GM21381 (cell line): ENCODE data around the gene MDGA2.

Source experiments
- ATAC-seq: cut with Tn5 transposase; IDR thresholded peaks from one replicate; pipeline ENCODE4 v1.9.1; 2021; ENCODE audit warnings: mild to moderate bottlenecking, moderate library complexity; ENCODE audit not compliant: unreplicated experiment

The MDGA2 gene

DNA sequence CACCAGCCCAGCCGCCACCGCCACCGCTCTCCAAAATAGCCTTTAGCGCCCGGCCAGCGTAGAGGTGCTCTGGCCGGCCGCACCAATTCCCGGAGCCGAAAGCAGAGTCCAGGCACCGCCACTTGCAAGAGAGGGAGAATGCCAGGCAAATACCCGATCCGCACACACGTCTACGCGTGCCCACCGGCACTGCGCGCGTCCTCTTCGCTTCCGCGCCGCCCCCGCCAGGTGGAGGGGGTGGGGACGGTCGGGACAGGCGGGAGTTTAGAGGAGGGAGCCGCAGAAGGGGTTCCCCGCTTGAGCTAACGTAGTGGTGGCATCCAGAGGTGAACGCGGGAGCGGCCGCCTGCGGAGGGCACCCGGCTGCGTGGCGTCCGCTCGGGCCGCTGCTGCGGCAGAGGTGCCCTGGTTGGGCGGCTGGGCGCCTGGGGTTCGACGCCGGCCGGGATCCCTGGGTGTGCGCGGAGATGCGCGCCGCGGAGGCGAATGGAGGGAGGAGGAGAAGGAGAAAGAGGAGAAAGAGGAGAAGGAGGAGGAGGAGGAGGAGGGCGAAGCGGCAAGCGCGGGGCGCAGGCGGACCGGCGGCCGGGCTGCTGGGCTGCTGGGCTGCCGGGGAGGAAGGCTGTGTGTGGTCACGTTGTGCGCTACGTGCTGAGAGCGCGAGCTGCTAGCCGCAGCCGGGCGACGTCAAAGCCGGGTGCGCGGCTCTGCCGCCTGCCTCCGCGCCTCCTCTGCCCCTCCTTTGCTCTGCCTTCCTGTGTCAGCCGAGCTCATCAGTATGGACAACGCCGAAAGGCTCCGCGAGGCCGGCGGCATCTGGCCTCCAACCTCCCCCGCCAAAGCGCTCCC is at the start of gene MDGA2:
MDGA2 (minus strand) TSS at position 140 of the 849 bp plus-strand sequence.
- ATAC-seq, result no peak

DNA sequence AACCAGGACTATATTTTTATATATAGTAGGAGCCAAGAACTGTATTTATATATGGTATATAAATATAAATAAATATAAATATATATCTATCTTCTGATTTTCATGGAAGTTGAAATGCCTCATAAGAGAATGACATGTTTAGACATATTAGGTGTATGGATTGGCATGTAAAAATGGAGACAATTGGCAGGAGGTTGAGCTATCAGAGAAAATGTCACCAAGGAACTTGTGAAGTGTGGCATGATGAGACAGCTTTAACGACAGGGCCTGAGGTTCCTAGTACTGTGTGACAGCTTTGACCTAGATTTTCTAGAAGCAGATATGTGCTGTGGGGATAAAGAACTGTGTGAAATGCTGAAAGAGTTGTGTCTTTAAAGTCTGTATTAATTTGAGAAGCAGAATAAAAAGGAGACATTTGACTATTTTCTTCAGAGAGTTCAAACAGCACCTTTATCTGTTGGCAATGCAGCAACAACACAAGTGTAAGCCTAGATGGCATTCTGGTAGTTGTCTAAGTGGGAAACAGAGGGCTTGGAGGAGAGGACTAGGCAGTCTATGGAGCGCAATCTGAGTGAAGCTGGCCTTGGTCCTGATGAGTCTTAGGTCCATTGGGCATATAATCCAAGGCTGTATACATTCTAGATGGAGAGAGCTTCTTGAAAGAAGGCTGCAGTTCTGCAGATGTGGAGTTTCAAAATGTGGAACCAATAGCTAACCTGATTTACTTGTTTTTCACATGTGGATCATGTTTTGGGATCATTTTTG is 47.7 kb upstream of the MDGA2 start:
- ATAC-seq, result no peak

DNA sequence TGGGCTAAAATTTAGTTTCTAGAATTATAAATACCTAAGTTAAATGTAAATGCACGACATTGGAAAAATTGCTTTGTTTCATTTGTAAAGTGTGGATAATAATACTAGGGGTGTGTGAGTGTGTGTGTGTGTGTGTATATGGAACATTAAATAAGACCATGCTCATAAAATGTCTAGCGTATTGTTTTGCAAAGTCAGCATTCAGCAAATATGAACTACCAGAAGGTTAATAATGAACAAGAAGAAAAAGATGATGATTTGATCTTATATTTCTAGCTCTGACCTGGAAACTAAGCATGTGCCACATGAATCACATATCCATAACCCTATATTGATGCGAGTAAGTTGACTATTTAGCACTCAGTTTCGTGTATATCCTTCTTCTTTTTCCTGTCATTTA is 44.9 kb upstream of the MDGA2 start:
- ATAC-seq, result no peak

DNA sequence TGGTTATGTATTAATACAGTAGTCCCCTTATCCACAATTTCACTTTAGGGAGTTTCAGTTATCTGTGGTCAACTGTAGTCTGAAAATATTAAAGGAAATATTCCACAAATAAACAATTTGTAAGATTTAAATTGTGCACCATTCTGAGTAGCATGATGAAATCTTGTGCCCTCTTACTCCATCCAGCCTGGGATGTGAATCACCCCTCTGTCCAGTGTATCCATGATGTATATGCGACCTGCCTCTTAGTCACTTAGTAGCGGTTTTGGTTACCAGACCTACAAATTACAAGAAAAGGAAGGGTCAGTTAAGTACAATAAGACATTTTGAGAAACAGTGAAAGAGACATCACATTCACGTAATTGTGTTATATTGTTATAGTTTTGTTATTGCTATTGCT is 39.9 kb upstream of the MDGA2 start:
- no peak for ATAC-seq

DNA sequence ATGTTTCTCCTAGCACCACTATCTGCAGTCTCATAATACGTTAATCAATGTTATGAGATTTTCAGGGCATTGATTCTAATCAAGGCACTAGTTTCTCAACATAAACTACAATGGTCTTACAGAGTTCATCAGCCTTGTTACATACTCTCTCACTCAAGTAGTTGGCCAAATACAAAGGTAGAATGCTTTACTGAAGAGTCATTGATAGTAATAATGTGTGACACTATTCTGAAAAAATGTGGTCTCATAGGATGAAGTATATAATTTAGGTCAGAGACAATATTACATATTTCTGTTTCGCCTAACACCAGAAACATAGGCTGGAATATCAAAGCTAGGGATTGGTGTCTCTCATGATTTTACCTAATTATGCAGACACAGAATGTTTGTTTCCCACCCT is 35.2 kb upstream of the MDGA2 start:
- no peak for ATAC-seq

DNA sequence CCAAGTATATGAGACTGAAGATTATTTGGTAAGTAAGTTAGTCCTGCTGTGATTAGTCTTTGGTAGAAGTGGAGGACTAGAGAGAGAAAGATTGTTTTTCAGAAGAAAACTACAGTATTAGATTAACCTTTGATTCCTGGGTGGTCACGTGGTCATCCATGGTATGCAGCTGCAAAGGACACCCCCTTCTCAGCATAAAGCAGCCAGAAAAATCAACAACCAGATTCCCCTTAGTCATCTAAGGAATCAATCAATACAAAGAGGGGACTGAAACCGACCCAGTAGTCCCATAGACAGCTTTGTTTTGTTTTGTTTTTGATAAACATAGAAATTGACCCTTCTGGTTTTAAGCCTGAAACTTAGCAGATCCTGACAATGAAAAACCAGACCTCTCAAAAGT is 30.3 kb upstream of the MDGA2 start:
- no peak for ATAC-seq

DNA sequence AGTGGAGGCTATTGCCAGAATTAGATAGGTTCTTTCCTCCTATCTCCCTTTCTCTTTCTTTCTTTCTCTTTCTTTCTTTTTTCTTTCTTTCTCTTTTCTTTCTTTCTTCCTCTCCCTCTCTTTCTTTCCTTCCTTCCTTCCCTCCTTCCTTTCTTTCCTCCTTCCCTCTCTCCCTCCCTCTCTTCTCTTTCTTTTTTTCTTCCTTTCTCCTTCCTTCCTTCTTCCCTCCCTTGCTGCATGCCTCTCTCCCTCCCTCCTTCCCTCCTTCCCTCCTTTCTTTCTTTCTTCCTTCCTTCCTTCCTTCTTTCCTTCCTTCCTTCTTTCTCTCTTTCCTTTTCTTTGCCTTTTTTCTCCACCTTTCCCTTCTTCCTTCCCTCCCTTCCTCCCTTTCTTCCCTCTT is 16.4 kb upstream of the MDGA2 start:
- no peak for ATAC-seq

DNA sequence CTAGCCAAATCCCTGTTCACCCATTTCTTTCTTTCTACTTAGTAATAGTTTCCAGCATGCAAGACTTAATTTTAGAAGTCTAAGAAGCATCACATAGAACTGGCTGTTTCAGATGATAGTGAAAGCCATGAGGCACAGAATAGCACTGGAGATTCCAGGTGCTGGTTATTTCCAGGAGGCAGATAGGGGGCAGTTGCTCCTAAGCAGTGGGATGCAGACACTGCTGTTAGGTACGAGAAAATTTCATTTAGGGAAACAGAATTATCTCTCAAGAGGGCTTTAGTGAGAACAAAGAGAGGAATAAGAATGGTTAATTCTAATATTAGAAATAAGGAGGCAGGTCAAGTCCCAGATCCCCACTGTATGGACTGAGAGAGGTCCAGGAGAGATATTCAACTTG is 3.6 kb upstream of the MDGA2 start:
- ATAC-seq, result no peak

DNA sequence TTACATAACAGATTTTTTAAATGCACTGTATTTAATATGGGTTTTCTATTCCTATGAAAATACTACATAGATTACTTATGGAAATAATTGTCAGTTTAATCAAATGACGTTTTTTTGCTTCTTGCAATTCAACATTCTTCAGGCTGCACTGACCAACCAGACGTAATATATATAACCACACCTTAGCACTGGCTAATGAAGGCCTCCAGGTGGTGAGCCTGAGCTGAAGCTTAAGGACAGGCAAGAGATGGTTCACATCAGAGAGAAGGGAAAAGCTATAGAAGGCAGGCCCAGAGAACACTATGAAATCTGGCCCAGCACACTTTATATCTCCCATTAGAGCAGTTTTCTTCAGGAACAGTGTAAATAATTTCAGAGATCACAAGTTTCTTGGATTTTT is 2.8 kb upstream of the MDGA2 start:
- no peak for ATAC-seq

DNA sequence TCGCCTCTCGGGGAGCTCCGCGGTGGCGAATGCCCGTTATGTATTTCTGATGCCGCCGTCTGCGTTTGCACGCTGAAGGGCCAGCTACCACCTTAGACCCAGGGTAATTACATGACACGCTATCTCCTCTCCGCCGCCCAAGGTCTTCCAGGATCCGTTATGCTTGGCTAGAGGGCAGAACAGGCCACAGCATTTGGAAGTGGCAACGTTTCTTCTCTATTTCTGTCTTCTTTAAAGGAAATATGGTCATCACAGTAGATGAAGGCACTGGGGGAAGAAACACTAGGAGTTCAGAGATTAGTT is 861 bp upstream of the MDGA2 start:
- no peak for ATAC-seq

DNA sequence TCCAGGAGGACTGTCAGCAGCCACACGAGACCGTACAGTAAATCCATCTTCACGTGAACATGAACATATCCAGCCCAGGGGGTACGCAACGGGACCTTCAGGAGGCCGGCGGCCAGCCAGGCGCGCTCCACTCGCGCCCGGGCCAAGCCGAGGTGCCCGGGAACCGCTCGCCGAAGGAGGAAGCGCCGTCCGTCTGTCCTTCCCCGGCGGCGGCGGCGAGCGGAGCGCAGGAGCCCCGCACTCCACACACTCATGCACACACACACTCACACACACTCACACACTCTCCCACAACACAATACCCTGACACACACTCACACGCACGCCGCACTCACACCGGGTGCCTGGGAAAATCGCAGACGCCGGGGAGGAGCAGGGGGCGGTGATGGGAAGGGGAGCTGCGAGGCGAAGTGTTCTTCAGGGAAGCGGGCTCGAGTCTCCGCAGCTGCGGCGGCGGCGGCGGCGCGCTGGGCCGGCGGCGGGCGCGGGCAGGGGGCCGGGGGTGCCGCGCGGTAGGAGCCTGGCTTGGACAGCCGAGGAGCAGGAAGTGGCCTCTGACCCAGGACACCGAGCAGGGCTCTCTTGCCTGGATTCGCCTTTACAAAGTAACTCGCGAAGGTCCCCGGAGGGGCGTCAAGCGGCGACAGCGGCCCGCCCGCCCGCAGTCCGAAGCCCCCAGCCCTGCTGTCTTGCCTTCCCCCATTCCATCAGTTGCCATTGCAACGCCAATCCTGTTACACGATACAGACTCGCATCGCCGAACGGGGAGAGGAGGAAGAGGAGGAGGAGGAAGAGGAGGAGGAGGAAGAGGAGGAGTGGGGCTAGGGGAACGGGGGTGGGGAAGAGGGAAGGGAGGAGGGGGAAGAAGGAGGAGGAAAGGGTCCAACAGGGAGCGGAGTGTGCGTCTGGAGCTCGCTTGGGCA is 601 bp downstream of the MDGA2 start:
- ATAC-seq, result no peak

DNA sequence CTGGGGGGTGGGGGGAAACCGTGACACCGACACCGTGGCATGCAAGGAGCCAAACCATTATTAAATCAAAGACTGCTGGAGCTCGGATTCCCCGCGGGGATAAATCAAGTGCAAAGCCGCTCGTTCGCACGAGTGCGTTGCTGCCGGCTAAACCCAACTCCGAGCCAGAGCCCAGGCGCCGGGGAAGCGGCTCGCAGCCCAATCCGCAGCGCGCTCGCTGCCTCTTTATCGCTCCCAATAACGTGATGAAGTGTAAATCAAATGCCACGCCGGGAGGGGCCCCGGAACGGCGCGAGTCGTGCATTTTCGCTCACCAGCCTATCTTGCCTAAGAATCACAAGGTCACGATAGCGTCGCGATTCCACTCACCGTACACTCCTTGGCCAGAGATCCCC is 1.3 kb downstream of the MDGA2 start:
- no peak for ATAC-seq

DNA sequence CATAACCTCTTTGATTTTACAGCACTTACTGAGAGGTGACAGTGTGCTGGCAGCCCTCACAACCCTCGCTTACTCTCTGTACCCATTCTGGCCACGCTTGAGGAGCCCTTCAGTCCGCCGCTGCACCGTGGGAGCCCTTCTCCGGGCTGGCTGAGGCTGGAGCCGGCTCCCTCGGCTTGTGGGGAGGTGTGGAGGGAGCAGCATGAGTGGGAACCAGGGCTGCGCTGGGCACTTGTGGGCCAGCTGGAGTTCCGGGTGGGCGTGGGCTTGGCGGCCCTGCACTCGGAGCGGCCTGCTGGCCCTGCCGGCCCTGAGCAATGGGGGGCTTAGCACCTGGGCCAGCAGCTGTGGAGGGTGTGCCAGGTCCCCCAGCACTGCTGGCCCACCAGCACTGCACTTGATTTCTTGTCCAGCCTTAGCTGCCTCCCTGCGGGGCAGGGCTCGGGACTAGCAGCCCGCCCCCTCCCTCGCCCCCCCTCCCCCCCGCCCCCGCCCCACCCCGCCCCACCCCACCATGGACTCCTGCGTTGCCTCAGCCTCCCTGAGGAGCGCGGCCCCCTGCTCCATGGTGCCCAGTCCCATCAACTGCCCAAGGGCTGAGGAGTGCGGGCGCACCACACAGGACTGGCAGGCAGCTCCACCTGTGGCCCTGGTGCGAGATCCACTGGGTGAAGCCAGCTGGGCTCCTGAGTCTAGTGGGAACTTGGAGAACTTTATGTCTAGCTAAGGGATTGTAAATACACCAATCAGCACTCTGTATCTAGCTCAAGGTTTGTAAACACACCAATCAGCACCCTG is 9.9 kb downstream of the MDGA2 start:
- ATAC-seq, result no peak

DNA sequence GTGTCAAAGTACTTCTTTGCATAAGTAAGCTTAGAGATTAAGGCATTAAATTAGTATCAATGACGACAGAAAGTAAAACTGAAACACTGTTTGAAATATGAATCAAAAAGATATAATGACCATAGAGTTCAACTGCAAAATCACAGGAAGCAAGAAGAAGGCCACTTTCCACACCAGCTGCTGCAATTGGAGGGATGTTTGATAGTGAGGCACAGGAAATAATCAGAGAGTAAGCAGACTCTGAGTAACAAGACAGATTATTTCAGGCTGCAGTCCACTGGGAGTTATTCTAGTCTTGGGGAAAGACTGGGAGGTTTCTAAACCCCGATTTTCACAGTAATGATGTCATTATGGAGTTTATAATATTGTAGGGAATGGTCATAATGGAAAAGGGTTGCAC is 12.9 kb downstream of the MDGA2 start:
- ATAC-seq, result no peak

DNA sequence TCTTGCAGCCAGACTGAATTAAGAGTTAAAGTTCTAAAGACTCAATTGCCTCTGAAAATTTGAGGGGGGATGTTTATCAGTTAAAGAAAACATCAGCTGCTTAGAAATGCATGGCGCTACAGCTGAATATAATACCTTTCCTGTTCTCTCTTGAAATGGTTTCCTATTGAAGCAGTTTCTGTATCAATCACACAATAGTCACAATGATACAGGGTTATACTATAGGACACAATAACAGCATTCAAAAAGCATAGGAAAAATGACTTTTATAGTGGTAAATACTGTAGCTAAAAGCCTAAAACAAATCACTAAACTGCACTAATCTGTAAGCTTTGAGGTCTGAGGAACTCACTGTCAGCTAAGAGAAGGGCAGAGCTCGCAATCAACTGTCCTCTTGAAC is 15.2 kb downstream of the MDGA2 start:
- no peak for ATAC-seq

DNA sequence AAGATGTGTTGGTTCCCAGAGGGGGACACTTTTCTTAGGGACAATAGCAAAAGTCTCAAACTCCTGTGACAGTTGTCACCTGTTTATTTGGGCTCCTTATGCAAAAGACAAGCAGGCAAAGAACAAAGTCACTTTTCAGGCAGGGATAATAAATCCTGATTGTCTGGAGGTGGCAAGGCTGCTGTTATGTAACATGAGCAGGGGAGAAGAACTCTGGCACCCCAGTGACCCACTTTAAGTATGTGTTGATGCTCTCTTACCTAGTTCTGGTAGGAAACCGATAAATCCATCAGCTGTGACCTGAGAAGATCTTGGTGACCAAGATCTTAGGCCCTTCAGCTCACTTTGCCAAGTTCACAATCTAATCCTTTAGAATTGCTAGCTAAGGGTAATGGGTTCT is 17.4 kb downstream of the MDGA2 start:
- no peak for ATAC-seq

DNA sequence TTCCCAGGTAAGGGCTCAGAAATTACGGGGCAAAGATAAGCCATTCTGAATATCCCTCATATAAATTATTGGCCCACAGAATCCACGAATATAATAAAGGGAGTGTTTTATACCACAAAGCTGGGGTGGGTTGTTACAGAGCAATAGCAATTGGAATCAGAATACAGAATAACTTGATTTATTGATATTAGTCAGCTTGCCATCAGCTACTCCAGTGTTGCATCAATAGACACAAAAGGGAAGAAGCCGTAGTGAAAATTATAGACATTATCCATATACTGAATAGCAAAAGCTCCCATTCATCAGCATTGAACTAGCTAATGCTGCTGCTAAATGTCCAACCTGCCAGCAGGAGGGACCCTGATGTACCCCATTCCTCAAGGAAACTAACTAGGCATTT is 18.3 kb downstream of the MDGA2 start:
- no peak for ATAC-seq

DNA sequence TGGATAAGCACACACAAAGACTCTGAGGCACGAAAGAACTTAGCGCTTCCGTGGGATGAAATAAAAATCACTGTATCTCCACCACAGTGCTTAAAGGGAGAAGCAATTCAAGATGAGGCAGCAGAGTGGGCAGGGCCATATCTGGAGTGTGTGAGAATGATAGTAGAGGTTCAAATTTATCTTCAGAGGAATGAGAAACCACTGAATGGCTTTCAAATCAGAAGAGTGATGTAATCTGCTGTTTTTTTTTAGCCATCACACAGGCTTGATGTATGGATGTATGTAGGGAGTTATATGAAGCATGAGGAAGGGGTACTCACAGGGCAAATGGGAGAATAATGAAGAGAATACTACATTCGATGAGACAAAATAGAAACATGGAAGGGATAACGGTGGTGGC is 24.1 kb downstream of the MDGA2 start:
- no peak for ATAC-seq

DNA sequence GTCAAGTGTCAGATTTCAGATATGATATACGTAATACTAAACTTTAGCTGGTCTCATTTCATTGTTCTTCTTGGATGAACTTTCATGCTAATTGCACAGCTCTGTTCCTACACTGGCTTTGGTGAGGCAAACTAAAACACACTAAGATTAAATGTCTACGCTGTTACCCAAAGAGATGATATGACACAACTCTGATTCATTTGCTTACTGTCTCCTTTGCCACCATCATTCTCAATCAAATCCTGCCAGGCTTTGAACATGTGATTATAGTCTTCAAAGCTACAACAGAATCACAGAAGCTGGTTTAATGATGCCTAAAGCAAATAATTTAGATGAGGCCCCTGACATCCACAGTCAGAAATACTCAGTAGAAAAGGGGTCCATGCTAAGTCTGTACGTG is 37.7 kb downstream of the MDGA2 start:
- ATAC-seq, result no peak

DNA sequence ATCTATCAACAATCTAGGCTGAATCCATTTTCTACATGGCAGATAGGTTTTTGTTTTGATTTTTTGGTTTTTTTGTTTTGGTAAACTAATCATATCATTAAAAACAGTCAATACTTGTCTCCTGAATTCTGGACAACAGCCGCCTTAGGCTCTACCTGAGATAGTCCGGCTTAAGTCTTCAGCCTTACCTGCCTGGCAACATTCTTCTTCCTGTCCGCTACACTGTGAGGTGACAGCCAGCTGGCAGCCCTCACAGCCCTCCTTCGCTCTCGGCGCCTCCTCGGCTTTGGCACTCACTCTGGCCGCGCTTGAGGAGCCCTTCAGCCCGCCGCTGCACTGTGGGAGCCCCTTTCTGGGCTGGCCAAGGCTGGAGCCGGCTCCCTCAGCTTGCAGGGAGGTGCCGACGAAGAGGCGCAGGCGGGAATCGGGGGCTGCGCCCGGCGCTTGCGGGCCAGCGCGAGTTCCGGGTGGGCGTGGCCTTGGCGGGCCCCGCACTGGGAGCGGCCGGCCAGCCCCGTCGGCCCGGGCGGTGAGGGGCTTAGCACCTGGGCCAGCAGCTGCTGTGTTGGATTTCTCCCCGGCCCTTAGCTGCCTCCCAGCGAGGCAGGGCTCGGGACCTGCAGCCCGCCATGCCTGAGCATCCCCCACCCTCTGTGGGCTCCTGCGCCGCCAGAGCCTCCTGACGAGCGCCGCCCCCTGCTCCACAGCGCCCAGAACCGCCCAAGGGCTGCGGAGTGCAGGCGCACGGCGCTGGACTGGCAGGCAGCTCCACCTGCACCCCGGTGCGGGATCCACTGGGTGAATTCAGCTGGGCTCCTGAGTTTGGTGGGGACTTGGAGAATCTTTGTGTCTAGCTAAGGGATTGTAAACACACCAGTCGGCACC is 49.0 kb downstream of the MDGA2 start:
- ATAC-seq, result no peak
